Ishikawa (cell line): Measurements from ENCODE around the gene CACNA1D.

Source experiments
- CEBPB ChIP-seq: IDR thresholded peaks from 2 replicates; pipeline ENCODE4 v1.6.1; 2012
- CREB1 ChIP-seq: IDR thresholded peaks from 2 replicates; pipeline ENCODE4 v1.6.1; 2012; ENCODE audit warnings: low read depth
- EGR1 ChIP-seq: IDR thresholded peaks from 2 replicates; pipeline ENCODE4 v1.6.1; 2012
- EP300 ChIP-seq: IDR thresholded peaks from 2 replicates; pipeline ENCODE4 v1.6.1; 2012; ENCODE audit warnings: borderline replicate concordance
- FOXM1 ChIP-seq: IDR thresholded peaks from 2 replicates; pipeline ENCODE4 v1.6.1; 2012; ENCODE audit warnings: low read depth, borderline replicate concordance
- NFIC ChIP-seq: IDR thresholded peaks from 2 replicates; pipeline ENCODE4 v1.6.1; 2012
- RAD21 ChIP-seq: IDR thresholded peaks from 2 replicates; pipeline ENCODE4 v1.6.1; 2012; ENCODE audit warnings: low read depth
- TAF1 ChIP-seq: IDR thresholded peaks from 2 replicates; pipeline ENCODE4 v1.6.1; 2012; ENCODE audit warnings: low read depth, mild to moderate bottlenecking
- TCF12 ChIP-seq: IDR thresholded peaks from 2 replicates; pipeline ENCODE4 v1.6.1; 2012; ENCODE audit warnings: low read depth
- TEAD4 ChIP-seq: IDR thresholded peaks from 2 replicates; pipeline ENCODE4 v1.6.1; 2012
- USF1 ChIP-seq: IDR thresholded peaks from 2 replicates; pipeline ENCODE4 v1.6.1; 2012
- YY1 ChIP-seq: IDR thresholded peaks from 2 replicates; pipeline ENCODE4 v1.6.1; 2012; ENCODE audit warnings: low read depth
- ZBTB7A ChIP-seq: IDR thresholded peaks from 2 replicates; pipeline ENCODE4 v1.6.1; 2012; ENCODE audit warnings: low read depth
- TF ChIP-seq, protein P1 (sequence below): IDR thresholded peaks from 2 replicates; pipeline ENCODE4 v1.6.1; 2012; ENCODE audit warnings: low read depth, mild to moderate bottlenecking
- TF ChIP-seq, protein P2 (sequence below): IDR thresholded peaks from 2 replicates; pipeline ENCODE4 v1.6.1; 2012

CACNA1D gene

GRCh38 chr3:53511246-53511645 lies 16.8 kb downstream of the CACNA1D start:
- TF ChIP-seq EP300 (no peak), YY1 (no peak), CEBPB (no peak), USF1 (no peak)

- TF ChIP-seq RAD21 (peak; percentile 40), ZBTB7A (no peak)
These were observed 19.3 kb downstream of the CACNA1D start for GRCh38 chr3:53513556-53514190.

DNA sequence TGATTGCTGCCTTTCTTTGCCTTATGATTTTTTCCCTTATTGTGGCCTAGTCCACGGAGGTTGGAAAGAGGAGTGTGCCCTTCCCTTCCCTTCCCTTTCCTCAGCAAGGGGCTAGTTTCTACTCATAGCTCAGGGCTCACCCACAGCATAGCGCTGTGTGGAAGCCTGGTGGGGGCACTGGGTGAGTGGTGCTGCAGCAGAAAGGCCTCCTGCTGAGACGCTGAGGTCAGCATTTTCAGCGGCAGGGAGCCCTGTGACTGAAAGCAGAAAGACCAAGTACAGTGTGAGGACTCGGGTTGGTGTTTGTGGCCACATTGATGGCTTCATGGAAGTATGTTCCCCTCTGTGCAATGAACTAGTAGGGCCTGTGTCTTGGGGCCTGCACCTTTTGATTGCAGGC lies 21.9 kb downstream of the CACNA1D start:
- TF ChIP-seq CREB1 (no peak), CEBPB (no peak), EGR1 (no peak), EP300 (no peak)
- TF ChIP-seq, protein P1, sequence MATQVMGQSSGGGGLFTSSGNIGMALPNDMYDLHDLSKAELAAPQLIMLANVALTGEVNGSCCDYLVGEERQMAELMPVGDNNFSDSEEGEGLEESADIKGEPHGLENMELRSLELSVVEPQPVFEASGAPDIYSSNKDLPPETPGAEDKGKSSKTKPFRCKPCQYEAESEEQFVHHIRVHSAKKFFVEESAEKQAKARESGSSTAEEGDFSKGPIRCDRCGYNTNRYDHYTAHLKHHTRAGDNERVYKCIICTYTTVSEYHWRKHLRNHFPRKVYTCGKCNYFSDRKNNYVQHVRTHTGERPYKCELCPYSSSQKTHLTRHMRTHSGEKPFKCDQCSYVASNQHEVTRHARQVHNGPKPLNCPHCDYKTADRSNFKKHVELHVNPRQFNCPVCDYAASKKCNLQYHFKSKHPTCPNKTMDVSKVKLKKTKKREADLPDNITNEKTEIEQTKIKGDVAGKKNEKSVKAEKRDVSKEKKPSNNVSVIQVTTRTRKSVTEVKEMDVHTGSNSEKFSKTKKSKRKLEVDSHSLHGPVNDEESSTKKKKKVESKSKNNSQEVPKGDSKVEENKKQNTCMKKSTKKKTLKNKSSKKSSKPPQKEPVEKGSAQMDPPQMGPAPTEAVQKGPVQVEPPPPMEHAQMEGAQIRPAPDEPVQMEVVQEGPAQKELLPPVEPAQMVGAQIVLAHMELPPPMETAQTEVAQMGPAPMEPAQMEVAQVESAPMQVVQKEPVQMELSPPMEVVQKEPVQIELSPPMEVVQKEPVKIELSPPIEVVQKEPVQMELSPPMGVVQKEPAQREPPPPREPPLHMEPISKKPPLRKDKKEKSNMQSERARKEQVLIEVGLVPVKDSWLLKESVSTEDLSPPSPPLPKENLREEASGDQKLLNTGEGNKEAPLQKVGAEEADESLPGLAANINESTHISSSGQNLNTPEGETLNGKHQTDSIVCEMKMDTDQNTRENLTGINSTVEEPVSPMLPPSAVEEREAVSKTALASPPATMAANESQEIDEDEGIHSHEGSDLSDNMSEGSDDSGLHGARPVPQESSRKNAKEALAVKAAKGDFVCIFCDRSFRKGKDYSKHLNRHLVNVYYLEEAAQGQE: no peak

DNA sequence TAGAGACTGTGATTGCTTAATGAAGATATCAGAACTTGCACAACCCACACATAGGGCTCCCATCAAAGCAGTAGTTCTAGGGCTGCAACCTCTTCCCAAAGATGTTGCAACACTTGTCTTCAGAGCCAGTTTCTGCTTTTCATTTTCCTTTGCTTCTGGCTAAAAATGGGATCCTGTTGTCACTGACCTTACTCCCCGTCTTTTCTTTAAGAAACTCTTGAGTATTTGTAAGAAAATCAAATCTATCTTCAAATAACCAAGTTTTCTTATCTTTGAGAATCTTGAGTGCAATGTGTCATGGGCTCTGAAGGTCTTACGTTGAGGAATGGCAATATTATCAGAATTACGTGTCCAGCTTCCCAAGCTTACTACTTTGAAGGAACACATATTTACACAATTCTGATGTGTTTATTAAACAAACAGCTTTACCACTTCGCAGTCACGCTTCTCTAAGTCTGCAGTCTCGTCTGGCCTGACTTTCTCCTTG lies 24.1 kb downstream of the CACNA1D start:
- TF ChIP-seq USF1 (no peak), TEAD4 (no peak)

- TF ChIP-seq USF1: no peak
These were observed 24.8 kb downstream of the CACNA1D start for GRCh38 chr3:53519065-53519709.

- TF ChIP-seq EGR1 (no peak), ZBTB7A (no peak)
- TF ChIP-seq, protein P1: no peak
These were observed 28.9 kb downstream of the CACNA1D start for GRCh38 chr3:53523346-53523745.

DNA sequence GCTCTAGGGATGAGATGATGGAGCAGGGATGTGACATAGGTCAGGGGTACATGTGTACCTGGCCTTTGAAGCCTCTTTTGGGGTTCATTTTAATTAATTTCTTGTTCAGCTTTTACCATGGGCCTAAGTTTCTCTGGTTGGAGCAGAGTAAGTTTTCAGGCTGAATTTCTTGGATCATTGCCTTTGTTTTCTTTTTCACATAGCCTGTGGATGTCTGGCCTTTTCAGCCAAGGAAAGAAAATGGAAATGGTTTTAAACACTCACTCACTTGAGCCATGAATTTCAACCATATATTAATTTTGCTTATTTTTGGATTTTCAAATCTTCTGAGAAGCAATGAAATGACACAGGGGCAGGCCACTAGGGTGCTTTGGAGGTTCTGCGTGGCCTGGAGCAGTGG lies 30.2 kb downstream of the CACNA1D start:
- TF ChIP-seq EGR1 (no peak), TCF12 (no peak), ZBTB7A (no peak), EP300 (no peak), FOXM1 (no peak), NFIC (no peak), YY1 (no peak), RAD21 (no peak), TEAD4 (no peak), CREB1 (no peak), USF1 (no peak), TAF1 (no peak)
- TF ChIP-seq, protein P1: no peak
- TF ChIP-seq, protein P2, sequence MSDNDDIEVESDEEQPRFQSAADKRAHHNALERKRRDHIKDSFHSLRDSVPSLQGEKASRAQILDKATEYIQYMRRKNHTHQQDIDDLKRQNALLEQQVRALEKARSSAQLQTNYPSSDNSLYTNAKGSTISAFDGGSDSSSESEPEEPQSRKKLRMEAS: no peak
